ENCODE results near the gene TAF4B.

GRCh38 chr18:26422472-26423162 is 196.4 kb downstream of the TAF4B start:
- TF ChIP-seq CTCF (IDR thresholded peaks at IDR 0.05) = no peak
- TF ChIP-seq EZH2 (IDR thresholded peaks at IDR 0.05; ENCODE audit: borderline replicate concordance, insufficient read depth, low read depth, low read length, poor library complexity, severe bottlenecking) = no peak
